GM19468 (cell line): Measurements from ENCODE around the gene FAM177A1.
"Not testable (repeated sequence)": the region's sequence is repeated elsewhere in the genome, so short reads cannot be mapped to it uniquely, and the experiment has no call there.

ENCODE experiments used
- ATAC-seq: cut with Tn5 transposase; IDR thresholded peaks from one replicate; pipeline ENCODE4 v1.9.1; 2021; ENCODE audit warnings: mild to moderate bottlenecking, moderate library complexity, moderate number of reproducible peaks; ENCODE audit not compliant: unreplicated experiment; ENCODE audit errors: extremely low read depth

FAM177A1 gene

DNA sequence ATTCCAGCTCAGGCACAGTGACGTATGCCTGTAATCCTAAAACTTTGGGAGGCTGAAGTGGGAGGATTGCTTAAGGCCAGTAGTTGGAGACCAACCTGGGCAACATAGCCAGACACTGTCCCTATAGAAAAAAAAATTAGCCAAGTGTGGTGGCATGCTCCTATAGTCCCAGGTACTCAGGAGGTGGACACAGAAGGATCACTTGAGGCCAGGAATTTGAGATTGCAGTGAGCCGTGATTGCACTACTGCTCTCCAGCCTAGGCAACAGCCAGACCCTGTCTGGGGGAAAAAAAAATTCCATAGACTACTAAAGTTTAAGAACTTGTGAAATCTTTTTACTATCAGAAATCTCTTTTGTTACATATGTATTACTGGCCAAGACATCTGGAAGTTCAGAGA lies 6.6 kb downstream of the FAM177A1 start:
- ATAC-seq, result no peak

GRCh38 chr14:35061113-35061791 lies 15.2 kb downstream of the FAM177A1 start:
- not testable (repeated sequence) for ATAC-seq

- ATAC-seq, result not testable (repeated sequence)
Measured at GRCh38 chr14:35065731-35066130, 19.7 kb downstream of the FAM177A1 start.

DNA sequence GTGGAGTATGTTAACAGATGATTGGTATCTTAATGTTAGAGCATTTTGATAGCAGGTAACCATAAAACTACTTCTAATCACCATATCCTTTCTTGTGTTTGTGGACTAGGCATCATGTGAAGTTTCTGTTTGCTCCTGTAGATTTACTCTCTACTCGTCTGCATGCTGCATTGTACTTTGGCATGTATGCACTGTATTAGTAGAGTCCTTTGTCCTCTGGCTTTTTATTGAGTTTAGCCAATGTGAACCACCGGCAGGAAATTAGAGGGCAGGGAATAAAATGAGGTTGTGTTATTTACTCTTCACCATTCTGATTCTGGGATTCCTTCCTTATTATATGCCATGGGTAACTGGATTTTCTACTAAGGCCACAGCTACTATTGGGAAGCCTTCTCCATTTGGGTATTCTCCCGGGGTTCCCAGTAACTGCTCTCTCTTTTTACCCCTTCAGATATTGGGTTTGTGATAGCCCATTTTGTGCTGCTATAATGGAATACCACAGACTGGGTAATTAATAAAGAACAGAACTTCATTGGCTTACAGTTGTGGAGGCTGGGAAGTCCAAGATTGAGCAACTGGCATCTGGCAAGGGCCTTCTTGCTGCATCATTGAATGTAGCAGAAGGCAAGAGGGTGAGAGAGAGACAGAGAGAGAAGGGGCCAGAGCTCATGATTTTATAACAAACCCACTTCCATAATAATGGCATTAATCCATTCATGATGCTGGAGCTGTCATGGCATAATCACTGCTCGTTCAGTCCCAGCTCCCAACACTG lies 22.4 kb downstream of the FAM177A1 start:
- ATAC-seq, result no peak

GRCh38 chr14:35072226-35072625 lies 26.2 kb downstream of the FAM177A1 start:
- ATAC-seq, result no peak

DNA sequence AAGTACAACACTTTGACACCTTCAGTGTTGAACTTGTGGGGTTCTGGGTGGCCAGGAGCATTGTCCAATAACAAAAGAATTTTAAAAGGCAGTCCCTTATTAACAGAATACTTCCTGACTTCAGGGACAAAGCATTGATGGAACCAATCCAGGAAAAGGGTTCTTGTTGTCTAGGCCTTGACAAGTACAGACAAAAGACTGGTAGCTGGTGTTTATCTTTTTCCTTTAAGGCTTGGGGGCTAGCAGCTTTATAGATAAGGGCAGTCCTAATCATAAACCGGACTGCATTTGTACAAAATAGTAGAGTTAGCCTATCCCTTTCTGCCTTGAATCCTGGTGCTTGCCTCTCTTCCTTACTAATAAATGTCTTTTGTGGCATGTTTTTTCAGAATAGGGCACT lies 27.4 kb downstream of the FAM177A1 start:
- ATAC-seq, result no peak

- ATAC-seq, result no peak
Measured at GRCh38 chr14:35078082-35078481, 32.0 kb downstream of the FAM177A1 start.

- ATAC-seq, result no peak
Measured at GRCh38 chr14:35079742-35080141, 33.7 kb downstream of the FAM177A1 start.

- ATAC-seq, result no peak
Measured at GRCh38 chr14:35083530-35084150, 37.6 kb downstream of the FAM177A1 start.

DNA sequence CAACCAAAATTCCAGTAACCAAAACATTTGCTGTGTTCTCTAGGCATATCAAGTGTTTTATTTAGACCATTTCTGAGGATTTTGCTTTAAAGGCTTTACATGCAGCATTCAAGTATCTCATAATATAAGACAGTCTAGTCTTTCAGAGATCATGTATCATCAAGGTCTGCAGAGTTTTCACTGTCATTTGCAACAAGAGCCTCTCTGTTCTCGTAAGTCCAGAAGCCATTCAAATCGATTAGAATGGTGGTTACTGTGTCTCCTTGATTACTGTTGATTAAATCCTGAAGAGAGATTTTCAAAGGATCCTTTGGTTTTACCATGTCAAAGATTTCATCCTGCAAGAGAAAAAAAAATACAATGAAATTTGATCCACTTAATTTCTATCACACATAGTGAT lies 39.4 kb downstream of the FAM177A1 start:
- no peak for ATAC-seq

GRCh38 chr14:35088514-35088913 lies 42.4 kb downstream of the FAM177A1 start:
- no peak for ATAC-seq

DNA sequence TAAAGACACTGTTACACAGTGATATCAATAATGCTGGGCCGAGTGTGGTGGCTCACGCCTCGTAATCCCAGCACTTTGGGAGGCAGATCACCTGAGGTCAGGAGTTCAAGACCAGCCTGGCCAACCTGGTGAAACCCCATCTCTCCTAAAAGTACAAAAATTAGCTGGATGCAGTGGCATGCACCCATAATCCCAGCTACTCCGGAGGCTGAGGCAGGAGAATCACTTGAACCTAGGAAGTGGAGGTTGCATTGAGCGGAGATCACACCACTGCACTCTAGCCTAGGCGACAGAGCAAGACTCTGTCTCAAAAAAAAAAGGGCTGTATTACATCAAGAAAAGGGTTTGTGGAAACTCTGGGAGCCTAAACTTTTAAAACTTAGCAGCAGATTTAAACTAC lies 48.6 kb downstream of the FAM177A1 start:
- not testable (repeated sequence) for ATAC-seq

GRCh38 chr14:35107866-35108265 lies 61.8 kb downstream of the FAM177A1 start:
- ATAC-seq, result no peak

DNA sequence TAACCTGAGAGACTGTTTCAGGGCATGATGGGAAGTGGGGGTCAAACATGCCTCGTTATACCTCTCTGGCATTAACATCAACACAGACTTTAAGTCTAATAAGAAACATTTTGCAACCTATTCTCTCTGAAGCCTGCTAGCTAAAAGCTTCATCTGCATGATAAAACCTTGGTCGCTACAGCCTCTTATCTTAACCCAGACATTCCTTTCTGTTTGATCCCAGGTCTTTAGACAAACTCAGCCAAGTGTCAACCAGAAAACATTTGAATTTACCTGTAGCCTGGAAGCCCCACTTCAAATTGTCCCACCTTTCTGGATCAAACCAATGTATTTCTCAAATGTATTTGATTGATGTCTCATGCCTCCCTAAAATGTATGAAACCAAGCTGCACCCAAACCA lies 66.6 kb downstream of the FAM177A1 start:
- ATAC-seq, result no peak

DNA sequence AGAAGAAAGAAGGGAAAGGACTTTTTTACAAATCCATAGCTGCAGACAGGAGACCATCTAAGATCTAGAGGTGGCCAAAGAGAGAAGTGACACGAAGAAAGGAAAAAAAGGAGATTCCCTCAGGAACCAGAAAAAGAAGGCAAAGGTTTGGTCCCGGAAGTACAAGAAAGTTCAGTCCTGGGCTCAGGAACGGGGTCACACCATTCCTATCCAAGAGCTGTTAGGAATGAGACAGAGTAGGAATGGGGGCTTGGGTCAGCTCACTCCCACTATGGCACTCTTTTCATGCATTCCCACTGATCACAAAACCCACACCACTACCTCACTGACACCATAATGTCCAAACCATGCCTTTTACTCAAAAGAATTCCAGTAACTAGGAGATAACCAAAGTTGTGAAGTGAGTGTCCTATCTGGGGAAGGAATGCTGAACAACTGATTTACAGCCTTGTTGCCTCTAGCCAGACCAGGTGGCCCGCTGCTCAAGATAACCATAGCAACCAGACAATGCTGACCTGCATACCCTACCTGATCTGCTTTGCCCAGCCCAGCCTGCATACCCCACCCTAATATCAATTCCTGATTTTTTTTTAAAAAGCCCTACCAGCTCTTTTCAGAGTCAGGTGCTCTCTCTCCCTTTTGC lies 67.4 kb downstream of the FAM177A1 start:
- ATAC-seq, result no peak

- no peak for ATAC-seq
Measured at GRCh38 chr14:35114036-35114435, 68.0 kb downstream of the FAM177A1 start.

- ATAC-seq, result no peak
Measured at GRCh38 chr14:35116242-35116641, 70.2 kb downstream of the FAM177A1 start.

GRCh38 chr14:35117112-35117511 lies 71.0 kb downstream of the FAM177A1 start:
- ATAC-seq, result no peak

DNA sequence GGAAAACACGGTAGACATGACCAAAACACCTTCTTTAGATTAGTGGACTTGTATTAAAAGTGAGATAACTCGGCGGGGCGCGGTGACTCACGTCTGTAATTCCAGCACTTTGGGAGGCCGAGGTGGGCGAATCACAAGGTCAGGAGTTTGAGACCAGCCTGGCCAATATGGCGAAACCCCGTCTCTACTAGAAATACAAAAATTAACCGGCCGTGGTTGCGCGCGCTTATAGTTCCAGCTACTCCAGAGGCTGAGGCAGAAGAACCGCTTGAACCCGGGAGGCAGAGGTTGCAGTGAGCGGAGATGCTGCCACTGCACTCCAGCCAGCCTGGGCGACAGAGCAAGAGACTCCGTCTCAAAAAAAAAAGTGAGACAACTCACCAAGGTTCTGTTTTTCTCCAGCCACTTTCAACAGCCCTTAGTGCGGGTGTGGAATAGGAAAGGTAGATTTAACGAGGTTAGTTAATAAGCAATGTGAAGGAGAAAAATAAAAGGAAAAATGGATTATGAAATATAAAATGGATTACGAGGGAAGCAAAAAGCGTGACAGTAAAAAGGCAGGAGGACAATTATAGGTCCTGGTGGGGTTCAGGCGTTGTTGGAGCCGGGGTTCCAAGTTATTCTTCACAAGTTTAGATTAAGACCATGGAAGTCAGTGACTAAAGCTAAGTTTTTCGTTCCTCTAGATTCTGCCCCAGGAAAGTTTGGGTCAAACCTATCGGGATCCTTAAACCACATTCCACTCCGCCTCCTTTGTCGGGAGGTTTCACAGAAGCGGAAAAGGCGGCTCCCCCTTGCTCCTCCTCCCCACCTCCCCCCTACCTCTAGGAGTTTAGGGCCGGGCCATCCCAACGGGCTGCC lies 75.2 kb downstream of the FAM177A1 start:
- ATAC-seq, result no peak
